Right kidney (tissue), 1 donor: ENCODE data around the gene LCN2.

Source experiments
- DNase-seq: peaks from one replicate; pipeline ENCODE4 v3.0.0-alpha.2; 2016

The LCN2 gene

DNA sequence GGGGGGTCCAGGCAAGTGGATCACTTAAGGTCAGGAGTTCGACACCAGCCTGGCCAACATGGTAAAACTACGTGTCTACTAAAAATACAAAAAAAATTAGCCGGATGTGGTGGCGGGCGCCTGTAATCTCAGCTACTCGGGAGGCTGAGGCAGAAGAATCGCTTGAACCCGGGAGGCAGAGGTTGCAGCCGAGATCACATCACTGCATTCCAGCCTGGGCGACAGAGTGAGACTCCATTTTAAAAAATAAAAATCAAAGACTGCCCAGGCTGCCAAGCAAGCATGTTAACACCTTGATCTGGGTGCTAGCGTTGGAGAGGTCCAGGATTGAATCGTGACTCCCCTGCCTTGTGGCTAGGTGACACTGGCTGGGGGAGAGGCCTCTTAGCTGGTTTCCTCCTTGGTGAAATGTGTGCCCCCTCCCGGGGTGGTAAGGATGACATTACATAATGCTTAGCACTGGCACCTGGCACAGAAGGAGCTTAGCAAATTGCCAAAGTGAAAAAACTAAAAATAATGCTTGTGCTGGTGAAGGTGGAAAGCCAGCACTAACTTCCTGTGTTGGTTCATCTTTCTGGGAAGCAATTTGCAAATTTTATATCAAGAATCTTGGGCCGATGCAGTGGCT is 44.3 kb downstream of the LCN2 start:
- DNase-seq: no peak

GRCh38 chr9:128201441-128202369 is 52.5 kb downstream of the LCN2 start:
- DNase-seq: no peak

DNA sequence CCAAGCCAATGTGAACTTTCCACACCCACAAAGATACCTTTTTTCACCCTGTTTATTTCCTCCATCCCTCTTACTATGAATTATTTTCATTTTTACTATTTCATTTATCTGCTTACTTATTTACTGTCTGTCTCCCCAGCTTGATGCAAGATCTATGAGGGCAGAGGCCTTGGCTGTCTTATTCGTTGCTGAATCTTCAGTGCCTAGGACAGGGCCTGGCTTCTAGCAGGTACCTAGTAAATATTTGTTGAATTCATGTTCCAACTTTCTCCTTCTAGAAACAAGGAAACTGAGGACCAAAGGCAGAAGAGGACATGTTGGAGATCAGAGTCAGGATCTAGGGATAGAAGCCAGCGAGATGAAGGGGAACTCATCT is 53.4 kb downstream of the LCN2 start:
- no peak for DNase-seq
